Measurements from ENCODE around the gene EHD4.

EHD4 gene

GRCh38 chr15:41955100-41955499, 17.3 kb downstream of the EHD4 start:
- H3K27me3 Mint-ChIP-seq, result no peaks in the 10 kb centered on the region
- H3K4me1 Mint-ChIP-seq (ENCODE audit: low read depth in 2 of 2), result peaks cover 6 to 9% of the 10 kb centered on the region in 2 donors
- H3K27ac Mint-ChIP-seq, result no peak overlapping the region
- ATAC-seq (replicated peaks), result no peak
- no peak for DNase-seq
- peaks cover 58% of the 10 kb centered on the region for H3K36me3 Mint-ChIP-seq (ENCODE audit: insufficient read depth)
- no peaks in the 10 kb centered on the region for H3K9me3 Mint-ChIP-seq
- no peak overlapping the region for H3K4me3 Mint-ChIP-seq

DNA sequence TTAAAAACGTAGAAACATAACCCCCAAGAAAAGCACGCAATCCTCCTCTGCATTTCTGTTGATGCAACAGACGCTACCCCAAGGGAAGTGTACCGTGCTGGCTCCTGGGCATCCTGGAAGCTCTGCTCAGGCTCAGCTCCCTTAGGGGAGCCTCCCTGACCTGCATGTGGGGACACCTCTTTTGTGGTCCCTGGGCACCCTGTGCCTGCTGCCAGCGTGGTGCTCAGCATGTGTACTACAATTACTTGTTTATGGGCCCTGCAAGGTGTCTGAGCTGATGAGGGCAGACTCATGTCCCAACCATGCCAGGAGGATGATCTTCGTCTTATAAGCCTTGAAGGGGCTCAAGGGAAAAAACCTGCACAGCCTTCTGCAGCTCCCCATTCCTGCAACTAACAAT, 18.3 kb downstream of the EHD4 start:
- DNase-seq, result no peak
- Mint-ChIP-seq H3K4me1 (ENCODE audit: low read depth in 2 of 2) (peaks cover 6 to 9% of the 10 kb centered on the region in 2 donors), H3K9me3 (no peaks in the 10 kb centered on the region), H3K4me3 (no peak overlapping the region), H3K36me3 (ENCODE audit: insufficient read depth) (peaks cover 58% of the 10 kb centered on the region), H3K27ac (no peak overlapping the region), H3K27me3 (no peaks in the 10 kb centered on the region)
- ATAC-seq (replicated peaks), result no peak

- ATAC-seq (replicated peaks), result no peak
- H3K36me3 Mint-ChIP-seq (ENCODE audit: insufficient read depth), result peaks cover 53% of the 10 kb centered on the region
- DNase-seq, result no peak
- H3K4me3 Mint-ChIP-seq, result no peak overlapping the region
- peaks cover 0 to 4% of the 10 kb centered on the region in 2 donors for H3K4me1 Mint-ChIP-seq (ENCODE audit: low read depth in 2 of 2)
- no peaks in the 10 kb centered on the region for H3K27me3 Mint-ChIP-seq
- H3K27ac Mint-ChIP-seq, result peak overlapping the region in 1 of 2 donors; percentile 51
- no peaks in the 10 kb centered on the region for H3K9me3 Mint-ChIP-seq
Measured at GRCh38 chr15:41952013-41952563, 20.3 kb downstream of the EHD4 start.

- Mint-ChIP-seq H3K9me3 (no peaks in the 10 kb centered on the region), H3K4me3 (no peak overlapping the region), H3K27me3 (no peaks in the 10 kb centered on the region), H3K36me3 (ENCODE audit: insufficient read depth) (peaks cover 53% of the 10 kb centered on the region), H3K27ac (no peak overlapping the region), H3K4me1 (ENCODE audit: low read depth in 2 of 2) (peaks cover 0 to 4% of the 10 kb centered on the region in 2 donors)
- DNase-seq, result no peak
- no peak for ATAC-seq (replicated peaks)
Measured at GRCh38 chr15:41951571-41951970, 20.8 kb downstream of the EHD4 start.

GRCh38 chr15:41950489-41950888, 21.9 kb downstream of the EHD4 start:
- H3K27me3 Mint-ChIP-seq, result no peaks in the 10 kb centered on the region
- no peak for ATAC-seq (replicated peaks)
- H3K9me3 Mint-ChIP-seq, result no peaks in the 10 kb centered on the region

DNA sequence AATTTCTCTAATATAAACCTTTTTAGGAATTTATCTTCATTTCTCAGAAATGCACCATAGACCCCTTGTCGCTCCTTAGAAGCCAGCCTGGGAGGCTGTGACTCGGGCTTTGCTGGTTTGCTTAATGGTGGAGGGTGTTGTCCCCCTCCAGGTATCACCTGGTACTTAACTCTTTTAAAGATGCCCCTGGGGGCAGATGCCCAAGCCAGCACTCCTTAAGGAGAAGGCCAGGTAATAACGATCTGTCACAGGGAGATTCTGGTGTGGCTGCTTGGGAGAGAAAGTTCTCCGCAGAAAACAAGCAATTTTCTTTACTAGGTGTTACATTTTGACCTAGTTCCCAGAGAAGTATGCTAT, 22.3 kb downstream of the EHD4 start:
- DNase-seq (no peak), ATAC-seq (replicated peaks) (no peak)
- no peak overlapping the region for H3K4me3 Mint-ChIP-seq
- peaks cover 3 to 7% of the 10 kb centered on the region in 2 donors for H3K4me1 Mint-ChIP-seq (ENCODE audit: low read depth in 2 of 2)
- H3K9me3 Mint-ChIP-seq, result no peaks in the 10 kb centered on the region
- H3K36me3 Mint-ChIP-seq (ENCODE audit: insufficient read depth), result peaks cover 54% of the 10 kb centered on the region
- no peaks in the 10 kb centered on the region for H3K27me3 Mint-ChIP-seq
- H3K27ac Mint-ChIP-seq, result peak overlapping the region in 1 of 2 donors; percentile 13

More at GRCh38 chr15:41950489-41950888, 21.9 kb downstream of the EHD4 start:
- H3K27ac Mint-ChIP-seq, result peak overlapping the region in 1 of 2 donors; percentile 13
- DNase-seq, result no peak
- peaks cover 0 to 4% of the 10 kb centered on the region in 2 donors for H3K4me1 Mint-ChIP-seq (ENCODE audit: low read depth in 2 of 2)
- no peak overlapping the region for H3K4me3 Mint-ChIP-seq
- peaks cover 52% of the 10 kb centered on the region for H3K36me3 Mint-ChIP-seq (ENCODE audit: insufficient read depth)

- no peak overlapping the region for H3K27ac Mint-ChIP-seq
- DNase-seq (no peak), ATAC-seq (replicated peaks) (no peak)
- H3K36me3 Mint-ChIP-seq (ENCODE audit: insufficient read depth), result peaks cover 53% of the 10 kb centered on the region
- H3K27me3 Mint-ChIP-seq, result no peaks in the 10 kb centered on the region
- H3K4me3 Mint-ChIP-seq, result no peak overlapping the region
- no peaks in the 10 kb centered on the region for H3K9me3 Mint-ChIP-seq
- peaks cover 3 to 7% of the 10 kb centered on the region in 2 donors for H3K4me1 Mint-ChIP-seq (ENCODE audit: low read depth in 2 of 2)
Measured at GRCh38 chr15:41949401-41950126, 22.8 kb downstream of the EHD4 start.

GRCh38 chr15:41948490-41948889, 23.9 kb downstream of the EHD4 start:
- Mint-ChIP-seq H3K27ac (no peak overlapping the region), H3K27me3 (no peaks in the 10 kb centered on the region), H3K4me1 (ENCODE audit: low read depth in 2 of 2) (peaks cover 3 to 9% of the 10 kb centered on the region in 2 donors), H3K9me3 (no peaks in the 10 kb centered on the region), H3K36me3 (ENCODE audit: insufficient read depth) (peaks cover 50% of the 10 kb centered on the region), H3K4me3 (no peak overlapping the region)
- DNase-seq (no peak), ATAC-seq (replicated peaks) (no peak)

DNA sequence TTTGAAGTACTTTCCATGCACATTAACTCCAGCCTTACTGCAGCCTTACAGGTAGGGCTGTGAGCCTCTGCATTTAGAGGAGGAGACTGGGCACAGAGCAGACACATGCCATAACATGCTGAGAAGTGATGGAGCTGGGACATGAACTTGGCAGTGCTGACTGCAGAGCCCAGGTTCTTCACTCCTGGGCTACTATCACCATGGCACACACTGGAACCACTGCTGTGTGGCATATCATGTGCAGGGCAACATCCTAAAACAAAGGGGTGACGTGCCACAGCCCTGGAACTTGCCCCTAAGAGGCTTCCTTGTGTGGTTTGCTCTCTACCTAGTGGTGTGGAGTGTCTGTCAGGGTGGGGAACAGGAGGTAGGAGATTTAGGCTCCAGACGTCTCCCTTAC, 25.4 kb downstream of the EHD4 start:
- peak overlapping the region in 1 of 2 donors; percentile 8 for H3K27ac Mint-ChIP-seq
- ATAC-seq (replicated peaks) (no peak), DNase-seq (no peak)
- no peak overlapping the region for H3K4me3 Mint-ChIP-seq
- H3K4me1 Mint-ChIP-seq (ENCODE audit: low read depth in 2 of 2), result peaks cover 9% of the 10 kb centered on the region in 2 donors
- H3K36me3 Mint-ChIP-seq (ENCODE audit: insufficient read depth), result peaks cover 41% of the 10 kb centered on the region
- no peaks in the 10 kb centered on the region for H3K27me3 Mint-ChIP-seq
- no peaks in the 10 kb centered on the region for H3K9me3 Mint-ChIP-seq

DNA sequence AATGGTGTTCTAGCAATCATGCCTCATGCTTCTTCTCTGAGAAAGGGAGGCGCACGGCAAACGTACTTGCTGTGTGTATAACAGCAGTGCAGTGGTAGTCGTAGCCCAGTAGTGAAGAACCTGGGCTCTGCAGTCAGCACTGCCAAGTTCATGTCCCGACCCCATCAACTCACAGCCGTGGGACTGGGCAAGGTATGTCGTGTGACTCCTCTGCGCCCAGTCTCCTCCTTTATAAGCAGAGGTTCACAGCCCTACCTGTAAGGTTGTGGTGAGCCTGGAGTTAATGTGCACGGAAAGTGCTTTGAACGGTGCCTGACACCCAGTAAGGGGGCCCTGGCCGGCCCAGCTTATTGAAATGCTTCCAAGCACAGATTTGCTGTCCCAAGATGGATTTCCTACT, 26.6 kb downstream of the EHD4 start:
- ATAC-seq (replicated peaks), result no peak
- Mint-ChIP-seq H3K27me3 (no peaks in the 10 kb centered on the region), H3K36me3 (ENCODE audit: insufficient read depth) (peaks cover 35% of the 10 kb centered on the region), H3K9me3 (no peaks in the 10 kb centered on the region), H3K4me3 (no peak overlapping the region), H3K27ac (no peak overlapping the region), H3K4me1 (ENCODE audit: low read depth in 2 of 2) (peaks cover 10% of the 10 kb centered on the region in 2 donors)
- DNase-seq, result no peak

DNA sequence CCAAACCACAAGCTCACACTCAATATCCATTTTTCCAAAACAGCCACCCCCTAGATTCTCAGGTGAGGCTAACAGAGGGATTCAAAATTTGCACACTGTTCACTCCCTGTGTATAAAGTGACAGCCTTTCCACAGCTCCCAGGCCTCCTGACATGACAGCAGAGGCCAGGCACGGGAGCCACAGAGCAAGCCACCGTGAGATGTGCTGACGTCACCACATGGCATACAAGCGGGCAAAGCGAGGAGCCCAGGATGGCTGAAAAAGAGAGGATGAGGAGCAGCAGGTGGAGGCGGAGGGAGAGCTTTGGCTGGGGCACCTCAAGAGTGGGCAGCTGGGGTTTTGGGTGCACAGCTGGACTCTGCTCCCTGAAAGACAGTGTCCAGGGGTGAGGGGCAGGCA, 27.1 kb downstream of the EHD4 start:
- no peak for ATAC-seq (replicated peaks)
- Mint-ChIP-seq H3K9me3 (no peaks in the 10 kb centered on the region), H3K27ac (peak overlapping the region in 1 of 2 donors; percentile 61)

GRCh38 chr15:41944313-41944940, 27.9 kb downstream of the EHD4 start:
- Mint-ChIP-seq H3K27me3 (no peaks in the 10 kb centered on the region), H3K36me3 (ENCODE audit: insufficient read depth) (peaks cover 44% of the 10 kb centered on the region), H3K4me3 (no peak overlapping the region), H3K27ac (peak overlapping the region; percentile 44 to 65), H3K9me3 (no peaks in the 10 kb centered on the region), H3K4me1 (ENCODE audit: low read depth in 2 of 2) (peaks cover 14 to 16% of the 10 kb centered on the region in 2 donors)
- ATAC-seq (replicated peaks) (no peak), DNase-seq (no peak)

More for the DNA sequence above, 27.1 kb downstream of the EHD4 start:
- Mint-ChIP-seq H3K4me3 (no peak overlapping the region), H3K27me3 (no peaks in the 10 kb centered on the region), H3K36me3 (ENCODE audit: insufficient read depth) (peaks cover 37% of the 10 kb centered on the region), H3K4me1 (ENCODE audit: low read depth in 2 of 2) (peaks cover 13 to 15% of the 10 kb centered on the region in 2 donors)
- DNase-seq, result no peak

GRCh38 chr15:41943543-41944312, 28.6 kb downstream of the EHD4 start:
- no peaks in the 10 kb centered on the region for H3K27me3 Mint-ChIP-seq
- ATAC-seq (replicated peaks), result no peak
- no peak for DNase-seq
- H3K4me1 Mint-ChIP-seq (ENCODE audit: low read depth in 2 of 2), result peaks cover 14 to 16% of the 10 kb centered on the region in 2 donors
- no peaks in the 10 kb centered on the region for H3K9me3 Mint-ChIP-seq
- no peak overlapping the region for H3K4me3 Mint-ChIP-seq
- peak overlapping the region; percentile 65 to 79 for H3K27ac Mint-ChIP-seq
- H3K36me3 Mint-ChIP-seq (ENCODE audit: insufficient read depth), result peaks cover 46% of the 10 kb centered on the region
